ENCODE results near the gene GART. TPM values are rescaled to one million over a fixed set of nuclear protein-coding genes. Genes with fewer than 3 reads are reported as not detected.

GART gene
- total and polyA plus RNA-seq, 2 donors (not counting 3 experiments of a cell fraction or from before 2014, with no cell fraction given): 12.0 to 112 TPM

DNA sequence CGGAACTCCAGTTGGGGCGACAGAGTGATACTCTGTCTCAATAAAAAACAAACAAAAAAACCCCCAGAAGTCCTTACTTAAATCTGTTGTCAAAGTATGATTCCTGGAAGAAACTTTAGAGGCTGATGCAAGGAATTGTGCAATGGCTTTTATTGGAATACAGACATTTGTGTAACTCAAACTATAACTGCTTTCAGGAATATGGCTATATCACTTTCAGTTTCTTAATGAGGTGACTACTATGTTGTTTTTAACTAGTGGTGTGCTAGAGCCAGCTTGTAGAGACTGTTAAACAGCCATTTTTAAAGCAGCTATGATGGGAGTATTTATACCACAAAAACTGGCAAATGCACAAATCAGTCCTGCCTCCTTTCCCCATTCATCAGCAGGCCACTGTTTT lies 27.7 kb downstream of the GART start:
- CTCF ChIA-PET: interaction anchor here (1.0 kb wide), 2 partner anchors 16 to 34 kb away, joined by 3 read pairs; no protein-coding TSS in a partner anchor
- dilution Hi-C loops (cut with MboI; ENCODE audit: extremely low pct_ligation_motif_present, low sequenced_read_pairs) (no loop called here), intact Hi-C loops (cut with micrococcal nuclease) (no loop called here)
- no TSS peak for BruUV-seq (replicated peaks)
- DNase-seq (ENCODE audit: low read depth, low spot score): no peak
- H3K9ac ChIP-seq (replicated peaks; ENCODE audit: extremely low read depth, insufficient read depth, low read length): no peak overlapping the region
- no peaks in the 10 kb centered on the region for H4K20me1 ChIP-seq (replicated peaks; ENCODE audit: control insufficient read depth, extremely low read depth, insufficient read depth, low read length)
- FAIRE-seq: no peak
- H3K79me2 ChIP-seq (ENCODE audit: control insufficient read depth, insufficient read depth, low read length): no peaks in the 10 kb centered on the region
- no peaks in the 10 kb centered on the region for H3K9me1 ChIP-seq (replicated peaks; ENCODE audit: control insufficient read depth, extremely low read depth, insufficient read depth, low read length)
- no peaks in the 10 kb centered on the region for H3K9me3 ChIP-seq (replicated peaks; ENCODE audit: control insufficient read depth, insufficient read depth, low read length)
- H3K4me2 ChIP-seq (ENCODE audit: insufficient read depth, low read length): no peak overlapping the region
- TF ChIP-seq FOS (IDR thresholded peaks at IDR 0.05; ENCODE audit: borderline replicate concordance, insufficient read depth, low read length) (no peak), GATA2 (IDR thresholded peaks at IDR 0.05; ENCODE audit: insufficient read depth, insufficient read length, low read depth, low read length) (no peak), EZH2 (IDR thresholded peaks at IDR 0.05; ENCODE audit: borderline replicate concordance, low read depth, low read length, severe bottlenecking) (no peak), POLR2A (IDR thresholded peaks at IDR 0.05; ENCODE audit: low read depth, low read length) (no peak), JUN (IDR thresholded peaks at IDR 0.05; ENCODE audit: borderline replicate concordance, insufficient read depth, insufficient read length, low read depth) (no peak), POLR2AphosphoS5 (IDR thresholded peaks at IDR 0.05; ENCODE audit: insufficient read depth, low read depth, low read length) (no peak), MYC (IDR thresholded peaks at IDR 0.05; ENCODE audit: low read depth, low read length) (no peak)
- TF ChIP-seq, protein P1, sequence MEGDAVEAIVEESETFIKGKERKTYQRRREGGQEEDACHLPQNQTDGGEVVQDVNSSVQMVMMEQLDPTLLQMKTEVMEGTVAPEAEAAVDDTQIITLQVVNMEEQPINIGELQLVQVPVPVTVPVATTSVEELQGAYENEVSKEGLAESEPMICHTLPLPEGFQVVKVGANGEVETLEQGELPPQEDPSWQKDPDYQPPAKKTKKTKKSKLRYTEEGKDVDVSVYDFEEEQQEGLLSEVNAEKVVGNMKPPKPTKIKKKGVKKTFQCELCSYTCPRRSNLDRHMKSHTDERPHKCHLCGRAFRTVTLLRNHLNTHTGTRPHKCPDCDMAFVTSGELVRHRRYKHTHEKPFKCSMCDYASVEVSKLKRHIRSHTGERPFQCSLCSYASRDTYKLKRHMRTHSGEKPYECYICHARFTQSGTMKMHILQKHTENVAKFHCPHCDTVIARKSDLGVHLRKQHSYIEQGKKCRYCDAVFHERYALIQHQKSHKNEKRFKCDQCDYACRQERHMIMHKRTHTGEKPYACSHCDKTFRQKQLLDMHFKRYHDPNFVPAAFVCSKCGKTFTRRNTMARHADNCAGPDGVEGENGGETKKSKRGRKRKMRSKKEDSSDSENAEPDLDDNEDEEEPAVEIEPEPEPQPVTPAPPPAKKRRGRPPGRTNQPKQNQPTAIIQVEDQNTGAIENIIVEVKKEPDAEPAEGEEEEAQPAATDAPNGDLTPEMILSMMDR (IDR thresholded peaks at IDR 0.05; ENCODE audit: extremely low read depth in 1 of 2, insufficient read depth in 1 of 2, low read depth in 1 of 2, low read length in 2 of 2): no peak
- TF ChIP-seq, protein P2, sequence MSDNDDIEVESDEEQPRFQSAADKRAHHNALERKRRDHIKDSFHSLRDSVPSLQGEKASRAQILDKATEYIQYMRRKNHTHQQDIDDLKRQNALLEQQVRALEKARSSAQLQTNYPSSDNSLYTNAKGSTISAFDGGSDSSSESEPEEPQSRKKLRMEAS (IDR thresholded peaks at IDR 0.05; ENCODE audit: insufficient read depth, insufficient read length): no peak
- H3K4me1 ChIP-seq (ENCODE audit: control insufficient read depth, extremely low read depth, insufficient read depth, low read length): no peaks in the 10 kb centered on the region
- no peak overlapping the region for H3K4me3 ChIP-seq (replicated peaks in 1 of 3; ENCODE audit: insufficient read depth in 1 of 3, low read depth in 1 of 3, low read length in 3 of 3)
- no peaks in the 10 kb centered on the region for H3K27me3 ChIP-seq (ENCODE audit: control insufficient read depth in 2 of 2, insufficient read depth in 2 of 2, low read length in 2 of 2)
- H3K27ac ChIP-seq (ENCODE audit: insufficient read depth, low read depth, low read length): no peak overlapping the region
- POLR2A ChIA-PET: interaction anchor here (0.6 kb wide), 1 partner anchor 15 kb away, joined by 4 read pairs; no protein-coding TSS in a partner anchor
- peaks cover 22 to 25% of the 10 kb centered on the region in 2 experiments for H3K36me3 ChIP-seq (ENCODE audit: control insufficient read depth in 2 of 2, extremely low read depth in 1 of 2, insufficient read depth in 2 of 2, low read length in 2 of 2)
- H2AFZ ChIP-seq (ENCODE audit: low read depth, low read length): no peak overlapping the region

Measured in endothelial cell of umbilical vein (primary cell).